GM18867 (cell line): ENCODE data around the gene AZIN2.
A peak's percentile ranks its signal among the peaks of the same experiment; 100 is the strongest.
"Not testable (repeated sequence)": the region's sequence is repeated elsewhere in the genome, so short reads cannot be mapped to it uniquely, and the experiment has no call there.

Source experiments
- ATAC-seq: cut with Tn5 transposase; IDR thresholded peaks from one replicate; pipeline ENCODE4 v1.9.1; 2021; ENCODE audit warnings: mild to moderate bottlenecking, moderate library complexity; ENCODE audit not compliant: unreplicated experiment

AZIN2 gene

GRCh38 chr1:33080885-33081553, at the start of gene AZIN2:
Gene AZIN2, plus strand, starts transcription at chr1:33081153. Its CDS starts 1,097 bp downstream, at chr1:33082250.
- ATAC-seq = peak; percentile 97

- no peak for ATAC-seq
Measured at GRCh38 chr1:33031506-33031905, 49.4 kb upstream of the AZIN2 start.

GRCh38 chr1:33032126-33032869, 48.7 kb upstream of the AZIN2 start:
- ATAC-seq = no peak

- ATAC-seq = no peak
Measured at GRCh38 chr1:33036051-33036525, 44.9 kb upstream of the AZIN2 start.

GRCh38 chr1:33036526-33037503, 44.1 kb upstream of the AZIN2 start, which contains the start of gene AK2:
Gene AK2, minus strand, starts transcription at chr1:33036883. Its CDS starts 55 bp downstream, at chr1:33036828.
- peak; percentile 98 for ATAC-seq

- ATAC-seq = no peak
Measured at GRCh38 chr1:33039840-33040239, 41.1 kb upstream of the AZIN2 start.

GRCh38 chr1:33041026-33041425, 39.9 kb upstream of the AZIN2 start:
- ATAC-seq = no peak

- ATAC-seq = no peak
Measured at GRCh38 chr1:33042831-33043230, 38.1 kb upstream of the AZIN2 start.

GRCh38 chr1:33043267-33044092, 37.5 kb upstream of the AZIN2 start:
- ATAC-seq = no peak

GRCh38 chr1:33045246-33045645, 35.7 kb upstream of the AZIN2 start:
- ATAC-seq = no peak

- no peak for ATAC-seq
Measured at GRCh38 chr1:33045814-33046213, 35.1 kb upstream of the AZIN2 start.

- ATAC-seq = not testable (repeated sequence)
Measured at GRCh38 chr1:33046234-33046633, 34.7 kb upstream of the AZIN2 start.

GRCh38 chr1:33047290-33047689, 33.7 kb upstream of the AZIN2 start:
- ATAC-seq = no peak

- ATAC-seq = no peak
Measured at GRCh38 chr1:33047839-33048305, 33.1 kb upstream of the AZIN2 start.

GRCh38 chr1:33048426-33048825, 32.5 kb upstream of the AZIN2 start:
- no peak for ATAC-seq

- no peak for ATAC-seq
Measured at GRCh38 chr1:33049371-33049770, 31.6 kb upstream of the AZIN2 start.

- no peak for ATAC-seq
Measured at GRCh38 chr1:33050221-33051076, 30.5 kb upstream of the AZIN2 start.

GRCh38 chr1:33055210-33056008, 25.5 kb upstream of the AZIN2 start:
- ATAC-seq = no peak
